GM21786 (cell line): ENCODE data around the gene HDAC4.

Source experiments
- ATAC-seq: cut with Tn5 transposase; IDR thresholded peaks from one replicate; pipeline ENCODE4 v1.9.1; 2021; ENCODE audit not compliant: unreplicated experiment

The HDAC4 gene

DNA sequence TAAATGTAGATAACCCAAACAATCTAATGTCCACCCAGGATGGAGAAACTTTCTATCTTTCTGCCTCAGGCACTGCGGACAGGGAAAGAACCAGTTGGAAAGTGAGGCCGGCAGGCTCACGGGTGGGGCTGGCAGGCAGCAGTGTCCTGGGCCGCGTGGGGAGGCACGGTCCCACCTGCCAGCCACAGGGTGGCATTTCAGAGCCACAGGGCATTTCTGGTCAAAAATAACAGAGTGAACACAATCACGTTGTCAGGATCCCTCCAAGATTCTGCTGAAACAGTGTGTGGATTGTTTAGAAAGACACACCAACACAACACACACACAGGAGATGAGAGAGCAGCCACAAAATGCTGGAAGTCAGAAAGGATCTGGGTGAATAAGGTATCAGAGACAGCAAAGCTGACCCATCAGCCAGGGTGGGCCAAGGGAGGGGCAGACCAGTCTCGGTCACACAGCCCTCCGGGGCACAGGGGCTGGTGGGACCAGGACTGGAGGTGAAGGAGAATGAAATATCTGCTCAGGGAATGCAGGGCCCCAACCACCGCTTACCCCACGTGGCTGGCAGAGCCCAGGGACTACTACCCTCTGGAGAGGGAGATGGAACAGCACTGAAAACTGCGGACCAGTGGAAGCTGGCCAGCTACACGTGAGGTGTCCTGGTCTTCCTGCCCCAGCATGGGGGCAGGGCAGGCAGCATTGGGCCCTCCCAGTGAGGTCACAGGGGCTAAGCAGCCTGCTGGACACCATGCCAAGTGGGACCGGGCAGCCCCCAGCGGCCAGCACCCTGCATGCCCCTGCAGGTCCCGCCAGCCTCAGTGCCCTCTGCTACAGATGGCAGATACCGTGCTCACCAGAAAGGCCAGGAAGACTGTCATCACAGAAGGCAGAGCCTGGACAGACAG lies 173.9 kb downstream of the HDAC4 start:
- ATAC-seq: no peak

DNA sequence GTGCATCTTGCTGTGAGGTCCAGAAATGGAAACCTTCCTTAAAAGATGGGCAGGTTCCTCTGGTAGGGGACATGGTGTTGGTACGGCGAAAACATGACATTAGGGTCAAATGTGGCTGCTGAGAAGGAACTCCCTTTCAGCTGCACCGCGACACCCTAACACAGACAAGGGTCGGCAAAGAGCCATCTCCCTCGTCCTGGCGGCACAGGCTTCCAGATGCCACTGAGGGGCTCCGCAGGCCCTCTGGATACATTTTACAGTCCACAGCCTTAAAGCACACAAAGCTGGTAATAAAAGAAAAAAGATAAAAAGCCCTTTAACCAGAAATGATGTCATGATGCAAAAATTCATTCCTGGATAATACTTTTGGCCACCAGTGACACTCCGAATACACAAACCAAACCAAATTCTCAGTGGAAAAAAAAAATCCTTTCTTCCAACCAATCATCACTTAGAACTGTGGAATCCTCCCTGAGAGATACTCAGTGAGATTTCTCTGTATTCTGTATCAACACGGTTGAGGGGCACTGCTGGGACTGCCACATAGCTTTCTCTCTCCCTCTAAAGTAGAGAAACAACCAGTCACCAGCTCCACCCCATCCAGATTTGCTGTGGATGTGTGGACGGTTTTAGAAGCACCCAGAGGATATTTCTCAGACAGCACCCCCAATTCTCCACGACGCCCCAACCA lies 174.8 kb downstream of the HDAC4 start:
- no peak for ATAC-seq

DNA sequence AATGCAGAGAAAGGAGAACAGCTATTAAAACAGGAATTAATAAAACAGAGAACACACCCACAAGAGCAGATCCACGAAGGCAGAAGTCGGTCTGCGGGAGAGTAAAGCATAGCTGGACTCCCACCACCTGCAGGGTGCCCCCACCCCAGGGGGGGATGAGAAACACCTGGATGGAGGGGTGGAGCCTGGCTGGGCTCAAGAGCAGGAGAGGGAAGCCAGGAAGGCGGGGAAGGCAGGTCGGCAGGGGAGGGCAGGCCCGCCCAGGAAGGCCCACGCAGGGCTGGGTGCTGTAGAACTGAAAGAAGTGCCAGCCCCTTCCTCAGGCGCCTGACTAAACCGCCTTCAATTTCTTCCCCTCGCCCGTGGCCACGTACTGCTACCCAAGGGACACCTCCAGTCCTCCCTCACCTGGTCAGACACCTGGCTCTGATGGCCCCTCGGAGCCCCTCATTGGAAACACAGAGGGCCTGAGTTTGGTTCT lies 175.4 kb downstream of the HDAC4 start:
- no peak for ATAC-seq

DNA sequence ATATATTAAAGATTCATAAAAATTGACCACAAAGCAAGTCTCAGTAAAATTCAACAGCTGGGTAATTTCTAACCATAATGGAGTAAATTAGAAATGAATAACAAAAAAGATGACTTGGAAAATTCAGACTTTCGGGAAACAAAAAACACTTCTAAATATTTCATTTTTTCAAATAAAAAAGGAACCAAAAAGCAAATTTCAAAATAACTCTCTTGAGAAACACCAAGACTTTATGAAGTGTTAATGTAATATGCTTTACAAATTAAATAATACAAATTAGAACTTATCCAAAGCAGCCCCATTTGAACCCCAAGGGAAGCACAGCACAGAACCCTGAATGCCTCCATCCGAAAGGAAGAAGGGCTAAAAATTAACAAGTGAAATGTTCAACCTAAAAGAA lies 175.9 kb downstream of the HDAC4 start:
- no peak for ATAC-seq

DNA sequence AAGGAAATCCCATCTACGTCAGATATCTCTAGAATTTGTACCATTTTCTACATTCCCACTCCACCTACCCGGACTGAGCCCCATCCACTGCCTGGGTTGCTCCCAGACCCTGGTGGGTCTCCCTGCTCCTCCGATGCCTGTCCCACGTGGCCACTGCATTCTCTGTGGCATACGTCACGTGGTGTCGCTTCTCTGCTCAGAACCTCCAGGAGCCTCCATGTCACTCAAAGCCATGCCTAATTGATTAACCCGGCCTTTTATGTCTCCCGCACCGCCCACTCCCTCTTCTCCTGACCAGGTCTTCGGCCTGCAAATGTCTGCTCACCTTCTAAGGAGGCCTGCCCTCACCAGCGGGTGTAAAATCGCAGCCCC lies 176.6 kb downstream of the HDAC4 start:
- no peak for ATAC-seq

DNA sequence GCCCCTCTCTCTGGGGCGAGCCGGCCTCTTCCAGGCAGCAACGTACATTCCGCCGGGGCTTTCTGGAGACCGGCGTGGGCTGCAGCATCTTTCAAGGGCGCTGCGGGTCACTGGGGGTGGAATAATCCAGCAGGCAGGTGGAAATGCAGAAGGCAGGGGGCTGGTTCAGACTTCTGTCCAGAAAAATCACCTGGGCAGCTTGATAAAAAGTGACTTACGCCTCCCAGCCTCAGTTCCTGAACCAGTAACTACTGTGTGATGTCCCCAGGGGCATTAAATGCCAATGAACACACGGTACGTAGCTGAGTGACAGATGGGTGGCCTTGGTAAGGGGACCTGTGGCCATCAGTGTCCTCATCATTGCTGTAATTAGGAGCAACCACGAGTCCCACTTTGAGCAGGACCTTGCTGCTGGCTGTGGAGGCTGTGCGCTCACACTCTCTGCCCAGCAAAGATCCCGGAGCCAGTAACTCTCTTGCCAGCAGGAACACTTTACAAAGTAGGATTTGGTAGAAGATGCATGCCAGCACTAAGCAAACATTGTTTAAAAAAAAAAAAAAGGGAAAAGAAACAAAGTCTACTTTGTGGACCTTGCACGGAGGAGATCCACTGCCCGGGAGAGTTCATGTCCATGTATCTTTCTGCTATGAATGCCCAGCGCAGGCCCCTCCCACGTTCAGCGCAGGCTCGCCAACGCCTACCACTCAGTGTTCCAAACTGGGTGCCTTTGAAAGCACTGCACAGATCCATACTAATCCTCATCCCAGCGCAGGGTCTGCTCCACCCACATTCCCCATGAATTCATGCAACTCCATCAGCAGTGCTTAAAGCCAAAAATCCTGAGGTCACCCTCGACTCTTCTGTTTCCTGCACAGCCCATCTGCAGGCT lies 177.3 kb downstream of the HDAC4 start:
- ATAC-seq: no peak

DNA sequence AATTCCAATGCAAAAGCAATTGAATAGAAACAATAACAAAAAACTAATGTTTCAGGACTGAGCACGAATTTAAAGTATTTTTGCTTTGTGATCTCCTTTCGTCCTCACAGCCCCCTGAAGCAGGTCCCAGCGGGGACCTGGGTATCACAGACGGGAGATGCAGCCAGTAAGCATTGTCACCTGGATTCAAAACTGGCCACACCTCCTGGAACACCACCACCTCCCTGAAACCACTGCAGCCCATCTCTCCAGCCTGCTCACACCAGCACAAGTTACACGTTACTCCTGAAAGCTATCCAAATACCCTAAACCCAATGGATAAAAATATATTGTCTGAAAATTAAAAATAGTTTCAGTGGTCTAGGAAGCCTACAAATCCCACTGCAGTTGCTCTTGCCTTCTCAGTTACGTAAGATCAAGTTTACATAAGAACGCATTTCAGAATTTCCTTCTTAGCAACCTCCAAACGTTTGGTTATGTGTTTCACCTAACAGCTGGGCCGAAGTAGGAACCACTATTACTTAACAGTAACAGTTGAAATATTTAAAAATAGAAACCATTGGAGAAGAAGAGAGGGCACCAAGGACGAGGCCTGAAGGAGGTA lies 178.0 kb downstream of the HDAC4 start:
- ATAC-seq: no peak

DNA sequence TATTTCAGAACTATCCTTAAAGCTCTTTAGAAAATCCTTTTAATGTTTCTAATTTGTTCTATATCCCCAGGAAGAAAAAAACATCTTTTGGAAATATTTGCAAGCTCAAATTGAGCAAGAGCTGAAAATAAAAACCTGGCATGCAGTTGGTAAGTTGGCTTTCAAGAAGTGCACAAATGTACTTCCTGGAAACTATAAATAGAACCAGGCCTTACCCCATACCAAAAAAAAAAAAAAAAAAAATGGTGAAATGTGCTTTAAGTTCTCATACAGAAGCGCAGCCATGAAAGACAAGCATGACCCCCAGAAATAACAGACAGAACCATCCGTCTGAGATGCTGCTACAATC lies 178.5 kb downstream of the HDAC4 start:
- no peak for ATAC-seq

DNA sequence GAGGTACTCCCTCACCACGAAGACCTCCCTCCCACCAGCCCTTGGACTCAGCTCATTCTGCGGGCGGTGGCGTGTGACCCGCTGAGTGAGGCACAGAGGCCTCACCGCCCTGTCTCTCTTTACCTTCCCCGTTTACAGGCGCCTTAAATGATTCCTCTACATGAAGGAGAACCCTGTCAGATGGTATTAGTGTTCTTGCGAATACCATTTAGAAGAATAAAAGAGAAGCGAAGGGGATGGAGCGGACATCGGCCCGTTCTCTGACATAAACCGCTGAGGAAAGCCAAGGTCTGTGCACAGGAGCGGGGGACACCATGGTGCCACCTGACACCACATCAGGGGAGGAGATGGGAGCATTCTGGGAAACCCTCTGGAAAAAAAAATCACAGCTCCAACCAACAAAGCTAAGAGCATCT lies 179.8 kb downstream of the HDAC4 start:
- no peak for ATAC-seq

DNA sequence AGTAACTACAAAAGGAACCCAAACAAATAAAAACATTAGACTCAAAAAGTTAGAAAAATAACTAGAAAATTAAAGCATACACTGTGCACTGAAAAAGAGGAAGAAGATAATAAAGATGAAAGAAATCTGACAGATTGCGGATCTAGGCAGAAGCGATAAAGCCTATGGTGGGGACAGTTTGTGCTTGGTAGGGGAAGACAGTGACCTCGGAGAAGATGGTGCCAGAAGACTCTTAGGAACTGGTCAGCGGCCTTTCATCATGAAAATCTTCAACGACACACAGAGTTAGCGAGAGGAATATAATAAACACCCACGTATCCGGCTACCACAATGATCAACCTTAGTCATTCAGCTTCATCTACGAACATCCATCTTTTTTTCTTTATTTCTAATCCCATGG lies 180.5 kb downstream of the HDAC4 start:
- ATAC-seq: no peak

DNA sequence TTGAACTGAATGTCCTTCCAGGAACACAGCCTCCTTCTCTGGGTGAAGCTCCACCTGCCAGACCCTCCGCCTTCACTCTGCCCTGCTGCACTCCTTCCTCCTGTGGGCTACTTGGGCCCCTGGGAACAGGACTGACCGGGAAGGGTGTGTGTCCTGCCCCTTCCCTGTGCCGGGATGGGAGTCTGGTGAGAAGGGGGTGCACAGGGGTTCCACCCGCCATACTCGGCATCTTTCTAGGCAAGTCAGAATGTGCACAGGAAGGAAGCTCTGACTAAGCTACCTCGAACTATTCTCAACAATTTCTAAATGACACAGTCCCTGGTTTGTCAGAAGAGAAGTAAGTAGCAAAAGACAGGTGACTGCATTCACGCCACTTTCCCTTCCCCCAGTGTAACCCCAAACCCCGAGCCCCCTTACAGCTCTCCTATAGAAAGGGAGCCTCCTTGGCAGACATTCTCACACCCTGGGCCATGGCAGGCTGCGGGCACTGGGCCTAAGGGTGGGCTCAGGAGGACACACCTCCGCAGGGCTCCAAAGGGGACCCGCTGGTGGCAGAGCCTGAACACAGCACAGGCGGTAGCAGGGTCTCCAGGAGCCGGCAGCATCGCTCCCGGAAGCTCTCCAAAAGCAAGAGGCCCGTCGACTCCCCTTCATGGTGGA lies 184.1 kb downstream of the HDAC4 start:
- no peak for ATAC-seq

DNA sequence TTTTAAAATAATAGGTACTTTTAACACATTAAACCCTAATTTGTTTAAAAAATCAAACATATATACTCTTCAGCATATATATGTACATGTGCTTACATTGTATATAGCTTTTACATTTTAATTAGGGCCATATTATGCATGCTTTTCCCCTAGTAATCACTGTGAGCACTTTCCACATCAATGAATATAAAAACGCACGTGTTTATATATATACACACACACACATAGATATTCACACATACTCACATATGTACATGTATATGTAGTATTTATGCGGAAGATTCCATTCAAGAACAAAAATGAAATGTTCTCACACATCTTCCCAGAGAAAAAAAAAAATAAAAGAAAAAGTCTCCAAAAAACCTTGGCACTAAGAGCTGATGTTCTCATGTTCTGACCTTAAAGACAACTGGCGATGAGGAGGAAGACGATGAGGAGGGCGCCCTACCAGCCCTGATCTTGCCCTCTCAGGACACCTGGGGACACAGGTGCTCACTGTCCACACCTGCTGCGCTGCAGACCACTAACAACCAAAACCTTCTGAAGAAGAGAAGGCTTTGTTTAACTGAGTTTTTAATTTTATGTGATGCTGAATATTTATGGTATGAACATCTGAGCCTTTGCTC lies 184.7 kb downstream of the HDAC4 start:
- ATAC-seq: no peak

DNA sequence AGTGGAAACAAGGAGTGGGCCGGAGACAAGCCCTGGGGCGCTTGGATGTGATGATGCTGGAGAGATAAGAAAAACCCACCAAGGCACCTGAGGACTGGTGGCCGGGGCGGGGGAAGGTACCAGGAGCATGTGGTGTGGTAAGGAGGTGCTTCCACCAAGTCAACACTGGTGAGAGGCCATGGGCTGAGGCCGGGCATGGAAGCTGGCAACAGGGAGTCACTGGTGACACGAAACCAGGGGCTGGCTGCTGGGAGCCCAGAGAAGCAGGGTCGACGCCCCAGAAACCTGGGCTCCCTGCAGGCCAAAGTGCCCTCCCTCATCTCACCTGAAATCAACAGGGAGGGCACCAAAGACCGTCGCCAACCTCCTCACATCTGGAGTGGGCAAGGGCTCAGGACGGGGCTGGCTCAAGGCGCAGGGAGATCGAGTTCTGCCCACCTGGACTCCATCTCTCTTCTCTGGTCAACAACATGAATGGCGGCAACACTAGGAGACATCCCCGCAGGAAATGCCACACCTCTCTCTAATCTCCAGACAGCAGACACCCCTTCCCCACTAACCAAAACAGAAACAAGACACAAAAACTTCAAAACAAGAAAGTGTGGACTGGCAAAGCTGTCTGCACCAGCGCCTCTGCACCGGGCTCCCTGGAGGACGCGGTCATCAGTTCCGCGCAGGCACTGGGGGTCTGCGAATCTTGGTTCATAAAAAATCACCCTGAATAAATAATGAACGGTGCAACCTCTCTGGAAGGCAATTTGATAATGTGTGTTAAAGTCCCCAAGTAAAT lies 185.5 kb downstream of the HDAC4 start:
- ATAC-seq: no peak

DNA sequence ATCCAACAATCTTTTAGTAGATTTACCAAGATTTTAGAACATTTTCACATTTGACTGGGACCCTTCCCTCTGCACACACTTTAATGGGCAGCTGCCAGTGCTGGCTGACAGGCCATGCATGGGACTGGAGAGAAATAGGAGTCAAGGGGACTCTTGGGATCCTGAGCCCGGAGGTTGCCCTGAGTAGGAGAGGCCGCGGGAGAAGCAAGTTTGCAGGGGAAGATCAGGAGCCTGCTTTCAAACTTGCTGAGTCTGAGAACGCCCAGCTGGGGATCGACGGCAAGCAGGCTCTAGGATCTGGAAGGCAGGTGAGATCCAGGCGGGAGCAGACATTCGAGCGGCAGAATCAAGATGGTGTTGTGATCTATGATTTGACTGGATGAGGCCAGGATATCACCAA lies 186.1 kb downstream of the HDAC4 start:
- ATAC-seq: no peak

DNA sequence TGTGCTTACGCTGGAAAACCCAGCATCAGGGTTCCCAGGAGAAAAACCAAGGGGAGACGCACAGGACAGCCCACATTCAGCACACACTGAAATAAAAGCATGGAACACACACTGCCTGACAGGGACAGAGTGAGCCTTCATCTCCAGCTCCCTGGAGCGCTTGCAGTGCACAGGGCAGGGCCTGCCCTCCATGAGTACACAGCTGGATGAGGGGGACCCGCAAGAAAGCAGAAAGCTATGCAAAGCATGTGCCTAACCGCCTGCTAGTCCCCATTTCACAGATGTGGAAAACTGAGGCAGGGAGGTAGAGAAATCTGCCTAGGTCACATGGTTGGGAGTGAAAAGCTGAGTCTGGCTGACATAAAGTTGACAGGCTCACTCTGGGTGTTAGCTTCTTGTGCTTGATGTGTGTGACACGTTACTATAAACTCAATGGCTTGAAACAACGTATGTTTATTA lies 187.1 kb downstream of the HDAC4 start:
- no peak for ATAC-seq

DNA sequence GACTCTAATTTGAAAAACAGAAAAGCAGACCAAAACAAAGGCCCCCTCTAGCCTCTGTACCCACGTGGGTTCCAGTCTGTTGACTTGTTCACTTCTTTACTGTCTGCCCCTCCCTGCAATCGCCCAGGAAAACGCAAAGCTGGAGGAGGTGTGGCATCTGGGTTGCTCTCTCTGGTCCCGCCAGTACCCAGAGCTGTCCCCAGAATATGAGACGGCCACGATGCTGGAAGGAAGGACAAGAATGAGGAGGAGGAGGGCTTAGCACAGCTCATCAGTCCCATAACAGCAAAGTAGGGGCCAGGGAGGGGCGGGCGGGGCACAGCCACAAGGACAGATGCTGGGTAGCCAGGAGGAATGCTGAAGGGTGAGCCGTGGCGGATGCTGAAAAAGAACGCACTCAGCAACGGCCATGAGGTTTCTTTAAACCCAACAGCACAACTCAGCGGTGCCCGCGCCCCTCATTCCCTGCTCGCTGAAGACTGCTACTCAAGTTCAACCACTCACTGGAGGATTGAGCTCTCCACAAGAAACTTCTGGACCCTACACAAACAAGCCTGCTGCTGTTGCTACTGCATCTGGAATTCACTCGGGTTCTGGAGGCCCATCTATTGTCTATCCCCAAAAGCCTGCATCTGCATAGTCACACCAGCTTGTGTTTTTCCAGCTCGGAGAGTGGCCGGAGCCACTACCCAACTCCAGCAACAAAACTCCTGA lies 187.7 kb downstream of the HDAC4 start:
- ATAC-seq: no peak

DNA sequence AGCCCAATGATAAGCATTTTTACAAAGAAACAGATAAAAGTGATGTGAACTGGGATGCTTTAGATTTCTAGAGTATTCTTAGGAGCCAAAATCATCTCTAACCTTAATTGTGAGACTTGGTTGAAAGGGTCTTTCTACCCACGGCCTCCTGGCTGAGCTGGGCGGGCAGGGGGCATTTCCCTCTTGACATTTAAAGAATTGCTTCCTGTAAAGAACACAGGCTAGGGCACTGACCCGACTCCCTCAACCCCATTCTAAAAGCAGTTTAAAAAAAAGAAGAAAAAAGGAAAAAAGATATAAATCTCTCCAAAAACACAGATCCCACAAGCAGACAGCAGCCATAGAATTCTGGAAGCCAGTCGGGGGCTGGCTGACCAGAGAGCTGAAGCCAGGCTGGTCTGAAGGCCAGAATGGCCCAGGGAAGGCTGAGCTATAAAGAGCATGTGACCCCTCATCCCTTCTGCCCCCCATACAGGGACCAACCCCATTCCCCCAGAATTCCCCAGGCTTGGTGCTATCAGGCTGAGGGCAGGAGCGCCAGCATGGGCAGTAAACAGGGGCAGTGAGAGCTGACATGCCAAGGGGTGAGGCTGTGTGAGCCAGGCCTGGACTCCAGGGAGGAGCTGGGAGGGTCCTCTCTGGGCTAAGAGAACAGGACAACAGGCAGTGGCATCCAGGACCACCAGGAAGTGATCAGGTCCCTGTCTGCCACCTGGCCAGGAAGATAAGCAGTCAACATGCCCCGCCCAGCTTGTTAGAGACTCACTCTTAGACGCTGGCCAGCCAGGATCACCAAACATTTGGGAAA lies 188.5 kb downstream of the HDAC4 start:
- no peak for ATAC-seq
